Middle frontal gyrus (tissue), 1 donor: ENCODE measurements around the gene PECR.

ENCODE experiments used
- DNase-seq: peaks from one replicate; pipeline ENCODE4 v3.0.0-alpha.2; 2015; ENCODE audit warnings: low spot score; ENCODE audit errors: extremely low spot score

The PECR gene

GRCh38 chr2:216081487-216082116 is at the start of gene PECR, which contains the start of gene TMEM169:
PECR (minus strand) TSS chr2:216081809; CDS start chr2:216081741, 68 bp downstream.
TMEM169 (plus strand) TSS chr2:216081919; CDS start chr2:216095964, 14,045 bp downstream.
- peak; percentile 63 for DNase-seq

DNA sequence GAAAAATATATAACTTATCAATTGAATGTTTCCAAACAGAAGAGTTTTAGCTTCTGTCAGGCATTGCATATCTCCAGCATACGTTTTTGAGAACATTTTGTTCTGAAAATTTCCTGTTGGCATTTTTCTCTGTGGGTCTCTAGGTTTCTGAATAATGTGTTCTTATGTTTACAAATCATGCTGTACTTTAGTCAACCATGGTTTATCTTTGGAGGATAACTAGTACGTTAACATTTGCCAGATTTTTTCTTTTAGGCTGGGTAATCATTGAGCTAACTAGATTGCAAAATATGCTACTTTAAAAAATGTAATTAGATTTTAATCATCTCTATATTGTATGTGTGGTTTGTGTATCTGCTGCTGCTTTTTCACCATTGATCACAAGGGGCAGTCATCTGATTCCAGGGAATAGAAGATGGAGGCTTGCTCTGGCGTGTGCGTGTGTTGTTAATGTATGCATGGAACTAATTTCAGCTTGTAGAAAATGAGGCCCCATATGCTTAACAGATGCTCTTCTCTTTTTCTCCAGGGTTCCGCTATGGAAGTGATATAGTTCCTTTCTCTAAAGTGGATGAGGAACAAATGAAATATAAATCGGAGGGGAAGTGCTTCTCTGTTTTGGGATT is 48.9 kb upstream of the PECR start:
- no peak for DNase-seq

DNA sequence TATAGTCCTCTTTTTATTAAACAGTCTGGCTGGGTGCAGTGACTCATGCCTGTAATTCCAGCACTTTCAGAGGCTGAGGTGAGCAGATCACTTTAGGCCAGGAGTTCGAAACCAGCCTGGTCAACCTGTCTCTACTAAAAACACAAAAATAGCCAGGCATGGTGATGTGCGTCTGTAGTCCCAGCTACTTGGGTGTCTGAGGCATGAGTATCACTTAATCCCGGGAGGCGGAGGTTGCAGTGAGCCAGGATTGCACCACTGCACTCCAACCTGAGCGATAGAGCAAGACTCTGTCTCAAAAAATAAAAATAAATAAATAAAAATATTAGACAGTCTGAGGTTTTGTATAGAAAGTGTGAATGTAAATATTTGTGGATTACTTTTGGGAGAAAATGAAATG is 45.3 kb upstream of the PECR start:
- no peak for DNase-seq

DNA sequence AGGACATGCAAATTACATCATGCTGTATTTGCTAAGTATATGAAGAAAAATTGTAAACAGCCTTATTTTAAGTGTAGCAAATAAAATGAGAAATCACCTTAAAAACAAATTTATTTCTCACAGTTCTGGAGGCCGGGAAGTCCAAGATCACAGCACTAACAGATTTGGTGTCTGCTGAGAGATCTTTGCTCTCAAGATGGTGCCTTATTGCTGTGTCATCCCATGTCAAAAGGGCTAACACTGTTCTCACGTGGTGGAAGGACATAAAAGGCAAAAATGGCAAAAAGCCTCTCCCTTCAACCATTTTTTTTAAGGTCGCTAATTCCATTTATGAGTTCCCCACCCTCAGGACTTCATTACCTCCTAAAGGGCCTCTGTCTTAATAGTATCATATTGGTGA is 39.6 kb upstream of the PECR start:
- no peak for DNase-seq

DNA sequence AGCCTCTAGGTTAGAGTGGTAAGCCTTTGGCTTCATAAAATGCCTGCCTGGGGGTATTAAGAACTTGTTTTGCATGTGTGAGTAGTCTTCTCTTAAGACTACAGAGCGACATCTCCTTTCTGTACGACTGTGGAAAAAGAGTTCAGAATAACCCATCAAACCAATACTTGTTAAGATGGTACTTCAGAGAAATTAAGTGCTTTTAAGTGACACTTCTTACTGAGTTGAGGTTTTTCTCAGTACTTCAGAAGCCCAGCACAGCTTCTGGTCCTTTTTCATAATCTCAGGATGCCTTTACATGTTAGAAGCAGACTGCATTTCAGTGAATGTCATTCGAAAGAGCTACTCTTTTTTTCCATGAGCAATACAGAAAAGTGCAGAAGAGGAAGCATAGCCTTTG is 38.4 kb upstream of the PECR start:
- no peak for DNase-seq

DNA sequence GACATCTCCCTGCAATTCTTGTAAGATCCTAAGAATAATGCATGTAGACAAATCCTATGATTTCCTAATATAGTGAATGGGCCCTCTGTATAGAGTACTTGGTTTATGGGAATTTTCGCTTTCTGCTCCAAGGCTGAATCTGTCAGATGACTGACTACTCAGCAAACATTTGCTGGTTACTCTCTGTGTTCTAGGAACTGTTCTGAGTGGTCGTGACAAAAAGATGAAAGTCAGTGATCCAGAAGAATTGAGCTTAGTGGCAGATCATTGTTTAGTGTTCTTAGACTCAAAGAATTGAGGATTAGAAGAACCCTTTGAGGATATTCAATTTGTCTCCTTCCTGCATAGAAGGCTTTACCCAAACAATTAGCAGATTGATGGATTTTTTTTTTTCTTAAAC is 37.5 kb upstream of the PECR start:
- DNase-seq: no peak

DNA sequence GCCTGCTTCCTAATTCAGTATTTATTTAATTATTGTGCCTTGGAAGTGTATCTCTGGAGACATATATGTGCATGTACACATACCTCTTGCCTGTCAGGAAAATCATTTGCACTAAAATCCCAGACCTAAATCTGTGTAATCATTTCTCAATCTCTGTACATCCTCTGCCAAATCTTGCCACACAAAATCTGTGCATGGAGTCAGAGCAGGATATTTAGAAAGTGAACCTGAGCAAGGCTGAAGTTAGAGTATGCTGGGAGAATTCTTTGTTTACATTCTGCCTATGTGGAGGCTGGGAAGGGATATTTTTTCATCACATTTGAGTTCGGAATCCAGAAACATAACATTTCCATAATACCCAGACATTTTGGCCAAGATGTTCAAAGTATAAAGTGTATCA is 36.9 kb upstream of the PECR start:
- DNase-seq: no peak

DNA sequence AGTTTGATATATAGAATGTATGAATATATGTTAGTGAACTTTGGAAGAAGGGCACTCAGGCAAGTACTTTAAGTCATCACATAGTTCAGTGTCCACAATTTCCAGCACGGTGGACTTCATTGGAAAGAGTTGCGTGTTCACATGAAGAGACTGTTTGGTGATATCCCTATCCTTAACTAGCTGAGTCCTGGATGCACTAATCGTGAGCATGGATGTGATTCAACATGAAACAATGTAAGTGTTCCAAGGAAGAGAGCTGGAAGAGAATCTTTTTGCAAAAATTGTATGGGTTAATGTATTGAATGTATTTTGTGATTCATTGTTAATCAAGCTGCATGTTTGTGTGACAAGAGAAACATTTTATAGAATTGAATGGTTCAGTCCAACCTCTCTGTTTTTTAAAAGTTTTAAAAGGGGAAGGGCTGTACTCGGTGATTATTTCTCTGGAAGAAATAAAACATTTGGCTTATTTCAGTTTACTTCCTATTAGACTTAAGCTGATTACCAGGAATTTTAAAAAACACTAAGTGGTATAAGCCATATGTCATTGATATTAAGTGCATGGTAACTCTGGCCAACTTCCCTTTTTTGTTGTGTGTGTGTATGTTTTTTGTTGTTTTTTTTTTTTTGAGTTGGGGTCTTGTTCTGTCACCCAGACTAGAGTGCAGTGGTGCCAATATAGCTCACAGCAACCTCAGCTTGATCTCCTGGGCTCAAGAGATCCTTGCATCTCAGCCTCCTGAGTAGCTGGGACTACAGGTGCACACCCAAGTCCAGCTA is 36.1 kb upstream of the PECR start:
- no peak for DNase-seq

- DNase-seq: no peak
Measured at GRCh38 chr2:216116418-216116817, 34.8 kb upstream of the PECR start.

DNA sequence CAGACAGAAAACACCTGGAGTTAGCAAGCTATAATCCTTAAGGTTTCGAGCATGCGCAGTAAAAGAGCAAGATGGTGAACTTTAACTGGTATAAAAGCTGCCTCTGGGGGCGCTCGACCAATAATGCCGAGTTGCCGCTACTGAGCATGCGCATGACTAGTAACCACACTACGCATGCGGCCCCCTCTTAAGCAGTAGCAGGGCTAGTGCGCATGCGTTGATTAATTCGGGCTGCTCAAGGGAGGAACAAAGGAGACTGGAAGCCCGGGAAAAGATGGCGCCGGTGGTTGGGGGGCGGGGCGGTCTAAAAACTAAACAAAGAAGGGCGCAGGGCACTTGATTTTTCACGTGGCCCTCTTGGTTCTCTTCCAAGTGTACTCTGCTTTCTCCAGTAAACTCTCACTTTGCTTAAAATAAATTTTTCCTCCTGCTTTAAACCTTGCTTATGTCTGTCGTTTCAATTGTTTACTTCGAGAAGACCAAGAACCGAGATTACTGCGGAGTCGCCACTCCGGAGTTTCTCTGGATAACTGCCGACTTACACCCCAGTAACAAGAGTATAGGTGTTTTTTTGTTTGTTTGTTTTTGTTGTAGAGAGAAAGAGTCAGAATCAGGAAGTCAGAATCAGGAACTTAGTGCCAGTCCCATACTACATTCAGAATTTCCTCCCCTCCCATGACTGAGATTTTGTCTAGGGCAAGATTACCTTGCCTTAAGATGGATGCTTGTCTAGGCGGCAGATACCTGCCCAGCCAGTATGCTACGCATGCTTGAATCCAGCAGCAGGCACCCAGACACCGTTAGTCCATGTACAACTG is 33.3 kb upstream of the PECR start:
- peak; percentile 95 for DNase-seq

- DNase-seq: no peak
Measured at GRCh38 chr2:216114382-216114713, 32.7 kb upstream of the PECR start.

- no peak for DNase-seq
Measured at GRCh38 chr2:216113572-216113971, 32.0 kb upstream of the PECR start.

GRCh38 chr2:216112926-216113325 is 31.3 kb upstream of the PECR start:
- DNase-seq: no peak

DNA sequence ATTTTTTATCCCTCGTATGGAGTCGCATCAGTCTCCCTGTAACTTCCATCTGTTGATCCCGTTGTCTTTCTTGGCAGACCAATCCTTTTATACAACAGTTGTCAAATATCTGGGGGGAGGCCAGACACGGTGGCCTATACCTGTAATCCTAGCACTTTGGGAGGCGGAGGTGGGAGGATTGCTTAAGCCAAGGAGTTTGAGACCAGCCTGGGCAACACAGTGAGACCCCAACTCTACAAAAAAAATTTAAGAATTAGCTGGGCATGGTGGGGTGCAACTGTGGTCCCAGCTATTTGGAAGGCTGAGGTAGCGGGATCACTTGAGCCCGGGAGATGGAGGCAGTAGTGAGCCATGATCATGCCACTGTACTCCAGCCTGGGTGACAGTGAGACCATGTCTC is 29.5 kb upstream of the PECR start:
- no peak for DNase-seq

- DNase-seq: no peak
Measured at GRCh38 chr2:216110620-216111019, 29.0 kb upstream of the PECR start.

GRCh38 chr2:216109962-216110614 is 28.5 kb upstream of the PECR start:
- no peak for DNase-seq

- DNase-seq: peak; percentile 88
Measured at GRCh38 chr2:216108967-216109921, 27.6 kb upstream of the PECR start, which contains the start of gene XRCC5. XRCC5 (plus strand) TSS chr2:216109348; CDS start chr2:216109437, 89 bp downstream.

GRCh38 chr2:216108310-216108966 is 26.8 kb upstream of the PECR start:
- no peak for DNase-seq

DNA sequence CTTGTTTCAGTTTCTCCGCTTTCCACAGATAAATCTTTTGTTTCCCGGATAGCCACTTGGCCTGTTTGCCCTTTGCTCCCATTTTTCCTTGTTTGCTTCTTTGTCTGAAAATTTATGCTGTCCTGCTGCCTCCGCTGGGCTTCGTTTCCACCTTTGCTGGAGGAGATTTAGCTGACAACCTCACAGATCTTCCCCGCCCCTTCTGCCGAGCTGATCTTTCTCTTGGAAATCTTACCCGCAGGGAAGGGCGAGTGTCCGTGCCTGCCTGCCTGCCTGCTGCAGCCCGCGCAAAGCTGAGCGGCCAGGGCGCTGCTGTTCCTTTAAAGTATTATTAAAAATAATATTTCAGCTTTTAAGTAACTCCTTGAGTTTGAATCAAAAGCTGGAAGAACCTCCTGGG is 26.2 kb upstream of the PECR start:
- no peak for DNase-seq
